ENCODE data around the gene WDR1. TPM values are rescaled to one million over a fixed set of nuclear protein-coding genes. Genes with fewer than 3 reads are reported as not detected.

Gene WDR1
- total and polyA plus RNA-seq, 2 donors (not counting 3 experiments of a cell fraction or from before 2014, with no cell fraction given), result 590 to 660 TPM

DNA sequence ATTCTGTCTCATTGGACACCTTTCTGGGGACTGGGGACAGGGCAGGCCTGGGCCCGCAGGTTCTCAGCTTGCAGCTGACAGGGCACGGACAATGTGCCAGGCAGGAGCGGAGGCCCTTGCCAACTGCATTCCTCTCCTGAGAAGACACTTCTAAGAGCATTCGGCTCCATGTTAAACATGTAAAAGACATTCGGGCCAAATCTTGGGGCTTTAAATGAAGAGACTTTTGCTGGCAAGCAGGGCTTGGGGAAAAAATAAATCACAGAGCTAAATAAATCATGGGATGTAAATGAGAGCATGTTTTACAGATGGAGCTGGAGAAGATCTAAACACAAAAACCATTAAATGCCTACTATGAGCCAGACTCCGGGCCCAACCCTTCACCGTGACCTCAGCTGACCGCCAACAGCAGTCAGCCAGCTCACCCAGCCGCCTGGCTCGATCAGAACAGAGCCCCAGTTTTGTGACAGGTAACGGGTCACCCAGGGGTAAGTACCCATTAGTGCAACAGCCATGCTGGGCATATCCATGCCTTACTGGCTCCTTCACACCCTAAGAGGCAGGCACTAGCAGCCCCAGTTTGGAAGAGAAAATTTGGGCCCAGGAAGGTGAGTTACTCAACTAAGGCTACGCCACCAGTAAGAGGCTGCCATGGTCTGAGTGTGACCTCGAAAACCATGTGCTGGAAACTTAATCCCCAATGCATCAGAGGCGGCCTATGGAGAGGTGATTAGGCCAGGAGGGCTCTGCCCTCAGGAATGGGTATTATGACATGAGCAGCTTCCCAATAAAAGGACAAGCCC lies 14.7 kb downstream of the WDR1 start:
- Histone ChIP-seq H3K27me3 (ENCODE audit: control insufficient read depth in 2 of 2, insufficient read depth in 2 of 2, low read length in 2 of 2) (no peaks in the 10 kb centered on the region), H4K20me1 (replicated peaks; ENCODE audit: control insufficient read depth, extremely low read depth, insufficient read depth, low read length) (peaks cover 14% of the 10 kb centered on the region), H3K36me3 (ENCODE audit: control insufficient read depth in 2 of 2, extremely low read depth in 1 of 2, insufficient read depth in 2 of 2, low read length in 2 of 2) (peaks cover 31 to 46% of the 10 kb centered on the region in 2 experiments), H3K9me3 (replicated peaks; ENCODE audit: control insufficient read depth, insufficient read depth, low read length) (no peaks in the 10 kb centered on the region), H3K4me2 (ENCODE audit: insufficient read depth, low read length) (no peak overlapping the region), H3K4me1 (ENCODE audit: control insufficient read depth, extremely low read depth, insufficient read depth, low read length) (peaks cover 52% of the 10 kb centered on the region), H3K79me2 (ENCODE audit: control insufficient read depth, insufficient read depth, low read length) (peaks cover 97% of the 10 kb centered on the region), H3K9me1 (replicated peaks; ENCODE audit: control insufficient read depth, extremely low read depth, insufficient read depth, low read length) (no peaks in the 10 kb centered on the region), H3K4me3 (replicated peaks in 1 of 3; ENCODE audit: insufficient read depth in 1 of 3, low read depth in 1 of 3, low read length in 3 of 3) (no peak overlapping the region), H3K27ac (ENCODE audit: insufficient read depth, low read depth, low read length) (no peak overlapping the region), H2AFZ (ENCODE audit: low read depth, low read length) (no peak overlapping the region), H3K9ac (replicated peaks; ENCODE audit: extremely low read depth, insufficient read depth, low read length) (no peak overlapping the region)
- no TSS peak for BruUV-seq (replicated peaks)
- dilution Hi-C loops (cut with MboI; ENCODE audit: extremely low pct_ligation_motif_present, low sequenced_read_pairs), result no loop called here
- CTCF ChIA-PET, result interaction anchor here (1.3 kb wide), 1 partner anchor 10 kb away, joined by 3 read pairs; no protein-coding TSS in a partner anchor
- TF ChIP-seq JUN (IDR thresholded peaks at IDR 0.05; ENCODE audit: borderline replicate concordance, insufficient read depth, insufficient read length, low read depth) (no peak), MYC (IDR thresholded peaks at IDR 0.05; ENCODE audit: low read depth, low read length) (no peak), GATA2 (IDR thresholded peaks at IDR 0.05; ENCODE audit: insufficient read depth, insufficient read length, low read depth, low read length) (no peak), POLR2A (IDR thresholded peaks at IDR 0.05; ENCODE audit: low read depth, low read length) (peak; percentile 29), EZH2 (IDR thresholded peaks at IDR 0.05; ENCODE audit: borderline replicate concordance, low read depth, low read length, severe bottlenecking) (no peak), MAX (IDR thresholded peaks at IDR 0.05; ENCODE audit: insufficient read depth, insufficient read length) (no peak), FOS (IDR thresholded peaks at IDR 0.05; ENCODE audit: borderline replicate concordance, insufficient read depth, low read length) (no peak), POLR2AphosphoS5 (IDR thresholded peaks at IDR 0.05; ENCODE audit: insufficient read depth, low read depth, low read length) (no peak)
- POLR2A ChIA-PET, result interaction anchor here (1.4 to 2.8 kb wide), 2 partner anchors 11 to 15 kb away, joined by 4 to 12 read pairs; partner anchors contain the start of gene WDR1
- intact Hi-C loops (cut with micrococcal nuclease), result no loop called here
- DNase-seq (ENCODE audit: low read depth, low spot score), result no peak
- FAIRE-seq, result no peak
